Measurements from ENCODE around the gene EPB41L4A. TPM values are rescaled to one million over a fixed set of nuclear protein-coding genes. Genes with fewer than 3 reads are reported as not detected.

The EPB41L4A gene
- total RNA-seq, 1 donor from 2014 or later, result 30.6 TPM

- Histone ChIP-seq H3K27me3 (ENCODE audit: control insufficient read depth, insufficient read depth, low read length) (no peaks in the 10 kb centered on the region), H3K4me3 (ENCODE audit: low read depth, low read length) (no peak overlapping the region), H3K36me3 (ENCODE audit: control insufficient read depth, insufficient read depth, low read length) (no peaks in the 10 kb centered on the region)
- no peak for DNase-seq (ENCODE audit: low read depth)
- TF ChIP-seq CTCF (IDR thresholded peaks at IDR 0.05; ENCODE audit: insufficient read depth, low read length, poor library complexity, severe bottlenecking), result no peak
These were observed 218.9 kb downstream of the EPB41L4A start for GRCh38 chr5:112200131-112200530.

GRCh38 chr5:112196584-112196983, 222.5 kb downstream of the EPB41L4A start:
- Histone ChIP-seq H3K27me3 (ENCODE audit: control insufficient read depth, insufficient read depth, low read length) (no peaks in the 10 kb centered on the region), H3K4me3 (ENCODE audit: low read depth, low read length) (no peak overlapping the region), H3K36me3 (ENCODE audit: control insufficient read depth, insufficient read depth, low read length) (no peaks in the 10 kb centered on the region)
- DNase-seq (ENCODE audit: low read depth), result no peak
- TF ChIP-seq CTCF (IDR thresholded peaks at IDR 0.05; ENCODE audit: insufficient read depth, low read length, poor library complexity, severe bottlenecking), result no peak

DNA sequence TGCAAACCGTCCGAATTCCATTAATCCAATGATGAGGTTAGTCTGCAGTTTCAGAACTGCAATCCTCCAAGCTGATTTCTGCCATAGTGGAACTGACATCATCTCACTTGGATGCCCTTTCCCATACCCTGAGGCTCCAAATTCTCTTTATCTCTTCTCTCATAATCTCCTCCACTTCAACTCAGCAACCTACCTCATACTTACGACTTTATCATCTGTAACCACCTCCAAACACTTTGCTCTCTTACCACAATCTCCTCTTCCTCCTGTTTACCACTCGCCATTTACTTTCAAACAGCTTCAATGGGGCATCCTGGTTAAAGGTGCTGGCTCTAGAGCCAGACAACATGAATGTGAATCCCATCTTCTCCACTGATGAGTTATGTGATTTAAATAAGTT, 223.2 kb downstream of the EPB41L4A start:
- Histone ChIP-seq H3K36me3 (ENCODE audit: control insufficient read depth, insufficient read depth, low read length) (no peaks in the 10 kb centered on the region), H3K4me3 (ENCODE audit: low read depth, low read length) (no peak overlapping the region), H3K27me3 (ENCODE audit: control insufficient read depth, insufficient read depth, low read length) (no peaks in the 10 kb centered on the region)
- DNase-seq (ENCODE audit: low read depth), result no peak
- TF ChIP-seq CTCF (IDR thresholded peaks at IDR 0.05; ENCODE audit: insufficient read depth, low read length, poor library complexity, severe bottlenecking), result no peak

DNA sequence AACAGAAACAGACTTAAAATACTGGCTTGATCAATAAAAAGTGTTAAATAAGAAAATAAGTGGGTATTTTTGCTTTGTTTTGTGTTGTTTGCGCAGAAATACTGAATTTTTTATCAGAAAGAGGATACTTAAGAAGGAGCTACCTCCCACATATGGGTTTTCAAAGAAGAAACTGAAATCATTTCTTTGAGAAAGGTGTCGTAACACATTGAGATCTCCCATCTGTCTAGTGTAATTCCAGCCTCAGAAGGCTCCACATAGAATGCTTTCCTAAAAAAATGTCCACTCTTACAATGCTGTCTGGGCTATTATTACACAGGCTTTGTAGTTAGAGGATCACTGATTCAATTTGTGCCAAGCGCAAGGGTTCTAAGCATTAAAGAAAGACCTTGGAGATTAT, 226.2 kb downstream of the EPB41L4A start:
- Histone ChIP-seq H3K27me3 (ENCODE audit: control insufficient read depth, insufficient read depth, low read length) (no peaks in the 10 kb centered on the region), H3K36me3 (ENCODE audit: control insufficient read depth, insufficient read depth, low read length) (no peaks in the 10 kb centered on the region), H3K4me3 (ENCODE audit: low read depth, low read length) (no peak overlapping the region)
- no peak for DNase-seq (ENCODE audit: low read depth)
- no peak for TF ChIP-seq CTCF (IDR thresholded peaks at IDR 0.05; ENCODE audit: insufficient read depth, low read length, poor library complexity, severe bottlenecking)

GRCh38 chr5:112192072-112192471, 227.0 kb downstream of the EPB41L4A start:
- no peak for TF ChIP-seq CTCF (IDR thresholded peaks at IDR 0.05; ENCODE audit: insufficient read depth, low read length, poor library complexity, severe bottlenecking)
- Histone ChIP-seq H3K4me3 (ENCODE audit: low read depth, low read length) (no peak overlapping the region), H3K36me3 (ENCODE audit: control insufficient read depth, insufficient read depth, low read length) (no peaks in the 10 kb centered on the region), H3K27me3 (ENCODE audit: control insufficient read depth, insufficient read depth, low read length) (no peaks in the 10 kb centered on the region)
- DNase-seq (ENCODE audit: low read depth), result no peak

- Histone ChIP-seq H3K4me3 (ENCODE audit: low read depth, low read length) (no peak overlapping the region), H3K36me3 (ENCODE audit: control insufficient read depth, insufficient read depth, low read length) (no peaks in the 10 kb centered on the region), H3K27me3 (ENCODE audit: control insufficient read depth, insufficient read depth, low read length) (no peaks in the 10 kb centered on the region)
- no peak for TF ChIP-seq CTCF (IDR thresholded peaks at IDR 0.05; ENCODE audit: insufficient read depth, low read length, poor library complexity, severe bottlenecking)
- no peak for DNase-seq (ENCODE audit: low read depth)
These were observed 229.7 kb downstream of the EPB41L4A start for GRCh38 chr5:112189391-112189790.

Data from kidney epithelial cell (primary cell).